Measurements from ENCODE around the gene ZNF71. TPM values are rescaled to one million over a fixed set of nuclear protein-coding genes. Genes with fewer than 3 reads are reported as not detected.

Gene ZNF71
- total and polyA plus RNA-seq, 2 of the 8 experiments (the other 6 are each of a cell fraction or from before 2014, with no cell fraction given): 8.2 to 12.4 TPM

- ChIA-PET CTCF (ENCODE audit: partially characterized antibody) (no interaction called here), POLR2A (ENCODE audit: partially characterized antibody) (no interaction called here)
- 45% methylated on average over 2 of the region's 2 CpGs; no CpG with 5 or more reads in 1 of the 2 experiments for WGBS, 2 experiments (ENCODE audit: extremely low coverage in 1 of 2, insufficient coverage in 1 of 2, insufficient read length in 1 of 2, insufficient replicate concordance in 2 of 2, low coverage in 1 of 2, low lambda C conversion rate in 2 of 2, missing lambda C conversion rate in 1 of 2)
- Histone ChIP-seq H3K4me1 (replicated peaks in 1 of 4; ENCODE audit: control insufficient read depth in 3 of 4, insufficient read depth in 4 of 4, low read length in 3 of 4) (no peaks in the 10 kb centered on the region; a peak in 1 of 7 replicates), H3K79me1 (ENCODE audit: low read depth, low read length) (no peaks in the 10 kb centered on the region), H4K20me1 (replicated peaks in 1 of 2; ENCODE audit: control insufficient read depth in 1 of 2, insufficient read depth in 2 of 2, low read length in 2 of 2) (no peaks in the 10 kb centered on the region), H2BK5ac (ENCODE audit: low read depth, low read length) (no peak overlapping the region), H3K18ac (ENCODE audit: extremely low read depth, low read length) (no peak overlapping the region), H3K27me3 (replicated peaks in 1 of 4; ENCODE audit: control insufficient read depth in 3 of 4, extremely low read depth in 1 of 4, insufficient read depth in 3 of 4, low read length in 3 of 4) (no peaks in the 10 kb centered on the region), H2BK20ac (ENCODE audit: low read length) (no peak overlapping the region), H2AK5ac (ENCODE audit: low read depth, low read length) (no peak overlapping the region), H3K23me2 (ENCODE audit: low read depth, low read length) (peaks cover 5% of the 10 kb centered on the region; the same call in 1 of the 2 replicates), H3K4me3 (ENCODE audit: extremely low read depth in 1 of 4, insufficient read depth in 2 of 4, low read depth in 3 of 4, low read length in 4 of 4) (no peak overlapping the region), H2AFZ (ENCODE audit: low read length) (no peak overlapping the region), H3K79me2 (ENCODE audit: control insufficient read depth in 1 of 2, insufficient read depth in 2 of 2, low read length in 2 of 2) (no peaks in the 10 kb centered on the region), H3K27ac (ENCODE audit: low read depth, low read length) (no peak overlapping the region), H3K9ac (replicated peaks in 1 of 4; ENCODE audit: extremely low read depth in 1 of 4, low read depth in 3 of 4, low read length in 3 of 4) (no peak overlapping the region), H3K36me3 (ENCODE audit: control insufficient read depth in 2 of 4, insufficient read depth in 4 of 4, low read length in 3 of 4) (peaks cover 4 to 86% (median 45%) of the 10 kb centered on the region in 4 experiments; a peak in 7 of 8 replicates), H2BK12ac (ENCODE audit: low read depth, low read length) (no peak overlapping the region), H3K23ac (ENCODE audit: insufficient read length) (no peak overlapping the region), H4K8ac (ENCODE audit: extremely low read depth, insufficient read depth, low read length) (no peak overlapping the region), H3K4ac (replicated peaks; ENCODE audit: insufficient read length, low read depth, low read length) (no peak overlapping the region), H4K5ac (ENCODE audit: insufficient read length, low read depth, low read length) (no peak overlapping the region), H3K56ac (replicated peaks; ENCODE audit: insufficient read length, low read depth, low read length) (no peak overlapping the region), H2BK120ac (replicated peaks; ENCODE audit: low read depth, low read length) (no peak overlapping the region), H3K14ac (ENCODE audit: insufficient read length) (no peak overlapping the region), H3K9me3 (ENCODE audit: insufficient read depth in 2 of 2, low read depth in 1 of 2, low read length in 1 of 2) (peaks cover 70 to 76% of the 10 kb centered on the region in 2 experiments), H2BK15ac (ENCODE audit: low read length) (no peak overlapping the region), H4K91ac (replicated peaks; ENCODE audit: insufficient read length, low read length) (no peak overlapping the region), H3K4me2 (ENCODE audit: insufficient read depth in 1 of 2, low read depth in 2 of 2, low read length in 2 of 2) (no peak overlapping the region)
- TF ChIP-seq TBP (IDR thresholded peaks at IDR 0.05; ENCODE audit: low read depth, low read length) (no peak), RFX5 (IDR thresholded peaks at IDR 0.05; ENCODE audit: borderline replicate concordance, low read depth, low read length) (no peak), SP1 (IDR thresholded peaks at IDR 0.05; ENCODE audit: low read depth, low read length) (no peak), SP2 (IDR thresholded peaks at IDR 0.05; ENCODE audit: low read length) (no peak), HDAC6 (IDR thresholded peaks at IDR 0.05; ENCODE audit: low read depth, low read length) (no peak), CREB1 (IDR thresholded peaks at IDR 0.05) (no peak), ATF2 (IDR thresholded peaks at IDR 0.05; ENCODE audit: low read length) (no peak), CHD1 (IDR thresholded peaks at IDR 0.05; ENCODE audit: low read depth, low read length) (no peak), BCL11A (IDR thresholded peaks at IDR 0.05; ENCODE audit: low read depth in 2 of 2, low read length in 2 of 2) (no peak), RAD21 (IDR thresholded peaks at IDR 0.05 in 1 of 2, conservative IDR thresholded peaks at IDR 0.05 in 1 of 2; ENCODE audit: low read depth in 2 of 2, low read length in 2 of 2) (no peak), POLR2A (IDR thresholded peaks at IDR 0.05; ENCODE audit: control extremely low read depth in 1 of 2, low read depth in 2 of 2, low read length in 2 of 2) (no peak), NANOG (IDR thresholded peaks at IDR 0.05; ENCODE audit: insufficient read depth, low read depth, low read length, poor library complexity, severe bottlenecking) (no peak), RBBP5 (IDR thresholded peaks at IDR 0.05; ENCODE audit: borderline replicate concordance, low read depth, low read length) (no peak)
- no peak for DNase-seq (ENCODE audit: low read depth in 1 of 2, low spot score in 2 of 2)
- no peak for FAIRE-seq
Observed at GRCh38 chr19:56572589-56572988, 22.5 kb upstream of the ZNF71 start.

Measured in H1 (cell line).